BLaER1 treated with 17β-estradiol and CSF1 and Interleukin-3, amounts not matched to agents 10 nM and 100 nM (cell line): ENCODE data around the gene MSI2.

ENCODE experiments used
- H3K27ac ChIP-seq, 11 experiments: shearing (Covaris generic); formaldehyde crosslinking; 2 replicates each; pipeline ENCODE4 v1.8.1; 2022
- H3K27me3 ChIP-seq, 11 experiments: shearing (Covaris generic); formaldehyde crosslinking; 2 replicates each; pipeline ENCODE4 v1.8.1; 2022
- H3K36me3 ChIP-seq, 11 experiments: shearing (Covaris generic); formaldehyde crosslinking; 2 replicates each; pipeline ENCODE4 v1.8.1; 2022
- H3K4me1 ChIP-seq, 10 experiments: shearing (Covaris generic); formaldehyde crosslinking; 2 replicates each; pipeline ENCODE4 v1.8.1; 2022
- H3K4me2 ChIP-seq, 11 experiments: shearing (Covaris generic); formaldehyde crosslinking; 2 replicates each; pipeline ENCODE4 v1.8.1; 2022
- H3K4me3 ChIP-seq, 10 experiments: shearing (Covaris generic); formaldehyde crosslinking; 2 replicates each; pipeline ENCODE4 v1.8.1; 2022
- H3K9ac ChIP-seq, 11 experiments: shearing (Covaris generic); formaldehyde crosslinking; 2 replicates each; pipeline ENCODE4 v1.8.1; 2022
- H3K9me3 ChIP-seq, 11 experiments: shearing (Covaris generic); formaldehyde crosslinking; replicated peaks in 1 of 11; 2 replicates each; pipeline ENCODE4 v1.8.1; 2022
- H4K20me1 ChIP-seq, 11 experiments: shearing (Covaris generic); formaldehyde crosslinking; 2 replicates each; pipeline ENCODE4 v1.8.1; 2022
- Cebpa-rat ChIP-seq, 11 experiments: shearing (Covaris generic); IDR thresholded peaks; 2 replicates each; pipeline ENCODE4 v1.8.1; 2022

The MSI2 gene

GRCh38 chr17:57609125-57609877 is 353.0 kb downstream of the MSI2 start:
- no peaks in the 10 kb centered on the region for H3K27me3 ChIP-seq
- no peak overlapping the region for H3K4me2 ChIP-seq
- H3K4me1 ChIP-seq = peaks cover 18 to 55% (median 39%) of the 10 kb centered on the region in 10 experiments
- no peak overlapping the region for H3K9ac ChIP-seq
- H3K27ac ChIP-seq = peak overlapping the region in 2 of 11 experiments; percentile 10 to 47; a peak in 1 of 22 replicates
- H4K20me1 ChIP-seq = peaks cover 0 to 33% (median 6%) of the 10 kb centered on the region in 11 experiments; a peak in 11 of 22 replicates
- peaks cover 0 to 85% (median 58%) of the 10 kb centered on the region in 11 experiments; a peak in 15 of 22 replicates for H3K36me3 ChIP-seq
- TF ChIP-seq Cebpa-rat (IDR thresholded peaks at IDR 0.05) = no peak
- H3K9me3 ChIP-seq = no peaks in the 10 kb centered on the region
- H3K4me3 ChIP-seq = no peak overlapping the region

GRCh38 chr17:57609878-57610270 is 353.6 kb downstream of the MSI2 start:
- no peaks in the 10 kb centered on the region for H3K27me3 ChIP-seq
- no peak overlapping the region for H3K4me2 ChIP-seq
- no peak overlapping the region for H3K9ac ChIP-seq
- peaks cover 0 to 5% (median 0%) of the 10 kb centered on the region in 11 experiments; a peak in 2 of 22 replicates for H3K9me3 ChIP-seq
- H4K20me1 ChIP-seq = peaks cover 0 to 33% (median 6%) of the 10 kb centered on the region in 11 experiments; a peak in 11 of 22 replicates
- no peak overlapping the region for H3K4me3 ChIP-seq
- TF ChIP-seq Cebpa-rat (IDR thresholded peaks at IDR 0.05) = peak in 1 of 11 experiments; percentile 50; a peak in 1 of 22 replicates
- H3K4me1 ChIP-seq = peaks cover 13 to 50% (median 33%) of the 10 kb centered on the region in 10 experiments
- peaks cover 0 to 91% (median 63%) of the 10 kb centered on the region in 11 experiments; a peak in 15 of 22 replicates for H3K36me3 ChIP-seq
- H3K27ac ChIP-seq = no peak overlapping the region; a peak in 1 of 22 replicates

- no peak for TF ChIP-seq Cebpa-rat (IDR thresholded peaks at IDR 0.05)
- H3K4me1 ChIP-seq = peaks cover 0 to 24% (median 8%) of the 10 kb centered on the region in 10 experiments; a peak in 14 of 20 replicates
- no peak overlapping the region for H3K4me2 ChIP-seq
- peaks cover 0 to 23% (median 0%) of the 10 kb centered on the region in 11 experiments; a peak in 4 of 22 replicates for H4K20me1 ChIP-seq
- no peak overlapping the region for H3K4me3 ChIP-seq
- no peaks in the 10 kb centered on the region for H3K27me3 ChIP-seq
- H3K9me3 ChIP-seq = peaks cover 9 to 31% (median 22%) of the 10 kb centered on the region in 11 experiments; a peak in 21 of 22 replicates
- H3K9ac ChIP-seq = no peak overlapping the region
- H3K36me3 ChIP-seq = peaks cover 15 to 100% (median 87%) of the 10 kb centered on the region in 11 experiments
- peak overlapping the region in 2 of 11 experiments; percentile 7 to 42; a peak in 1 of 22 replicates for H3K27ac ChIP-seq
Measured at GRCh38 chr17:57612202-57613071, 356.1 kb downstream of the MSI2 start.

GRCh38 chr17:57614742-57615141 is 358.4 kb downstream of the MSI2 start:
- Histone ChIP-seq H3K4me1 (peaks cover 0 to 16% (median 0%) of the 10 kb centered on the region in 10 experiments; a peak in 6 of 20 replicates), H3K9me3 (peaks cover 12 to 32% (median 24%) of the 10 kb centered on the region in 11 experiments; a peak in 21 of 22 replicates), H3K36me3 (peaks cover 15 to 100% (median 86%) of the 10 kb centered on the region in 11 experiments), H3K4me3 (no peak overlapping the region), H4K20me1 (peaks cover 0 to 27% (median 0%) of the 10 kb centered on the region in 11 experiments; a peak in 2 of 22 replicates), H3K4me2 (no peak overlapping the region), H3K9ac (no peak overlapping the region), H3K27me3 (no peaks in the 10 kb centered on the region), H3K27ac (no peak overlapping the region)
- TF ChIP-seq Cebpa-rat (IDR thresholded peaks at IDR 0.05) = no peak

- H3K36me3 ChIP-seq = peaks cover 15 to 100% (median 88%) of the 10 kb centered on the region in 11 experiments
- H3K27ac ChIP-seq = no peak overlapping the region
- H3K4me3 ChIP-seq = no peak overlapping the region
- peaks cover 12 to 32% (median 24%) of the 10 kb centered on the region in 11 experiments; a peak in 21 of 22 replicates for H3K9me3 ChIP-seq
- peaks cover 0 to 25% (median 0%) of the 10 kb centered on the region in 11 experiments; a peak in 2 of 22 replicates for H4K20me1 ChIP-seq
- no peak overlapping the region for H3K9ac ChIP-seq
- peaks cover 0 to 16% (median 0%) of the 10 kb centered on the region in 10 experiments; a peak in 5 of 20 replicates for H3K4me1 ChIP-seq
- TF ChIP-seq Cebpa-rat (IDR thresholded peaks at IDR 0.05) = no peak
- no peak overlapping the region for H3K4me2 ChIP-seq
- H3K27me3 ChIP-seq = no peaks in the 10 kb centered on the region
Measured at GRCh38 chr17:57615836-57616757, 359.8 kb downstream of the MSI2 start.

- H3K36me3 ChIP-seq = peaks cover 15 to 100% (median 80%) of the 10 kb centered on the region in 11 experiments
- H3K4me2 ChIP-seq = no peak overlapping the region
- H3K4me1 ChIP-seq = peaks cover 0 to 10% (median 7%) of the 10 kb centered on the region in 10 experiments; a peak in 13 of 20 replicates
Measured at GRCh38 chr17:57617218-57617617, 360.9 kb downstream of the MSI2 start.

GRCh38 chr17:57619061-57619937 is 363.0 kb downstream of the MSI2 start:
- no peak overlapping the region; a peak in 1 of 22 replicates for H3K4me2 ChIP-seq
- H3K27ac ChIP-seq = peak overlapping the region in 2 of 11 experiments; percentile 9 to 36; a peak in 4 of 22 replicates
- H4K20me1 ChIP-seq = peaks cover 0 to 15% (median 0%) of the 10 kb centered on the region in 11 experiments; a peak in 3 of 22 replicates
- no peak for TF ChIP-seq Cebpa-rat (IDR thresholded peaks at IDR 0.05)
- H3K4me1 ChIP-seq = peaks cover 12 to 31% (median 21%) of the 10 kb centered on the region in 10 experiments; a peak in 17 of 20 replicates
- no peaks in the 10 kb centered on the region for H3K27me3 ChIP-seq
- no peak overlapping the region for H3K4me3 ChIP-seq
- H3K36me3 ChIP-seq = peaks cover 15 to 100% (median 89%) of the 10 kb centered on the region in 11 experiments
- H3K9ac ChIP-seq = no peak overlapping the region
- peaks cover 12 to 32% (median 24%) of the 10 kb centered on the region in 11 experiments; a peak in 21 of 22 replicates for H3K9me3 ChIP-seq

More at GRCh38 chr17:57617218-57617617, 360.9 kb downstream of the MSI2 start:
- peaks cover 0 to 14% (median 0%) of the 10 kb centered on the region in 11 experiments; a peak in 2 of 22 replicates for H4K20me1 ChIP-seq
- no peaks in the 10 kb centered on the region for H3K27me3 ChIP-seq
- H3K27ac ChIP-seq = no peak overlapping the region
- H3K9ac ChIP-seq = no peak overlapping the region
- H3K4me3 ChIP-seq = no peak overlapping the region
- H3K9me3 ChIP-seq = peaks cover 12 to 32% (median 24%) of the 10 kb centered on the region in 11 experiments; a peak in 21 of 22 replicates
- no peak for TF ChIP-seq Cebpa-rat (IDR thresholded peaks at IDR 0.05)
